ENCODE measurements around the gene EFCAB11. TPM values are rescaled to one million over a fixed set of nuclear protein-coding genes. Genes with fewer than 3 reads are reported as not detected.

The EFCAB11 gene
- polyA plus RNA-seq (7.0 to 12.9 TPM (median 7.7 TPM) in 3 replicates), polyA minus RNA-seq (1.3 to 4.1 TPM (median 1.8 TPM) in 3 replicates)
- 7.9 TPM for polyA plus RNA-seq (2011; ENCODE audit: low read depth)
- 7.7 and 8.1 TPM in 2 replicates for polyA plus RNA-seq (2011; cell fraction: cytosol; rRNA removed)
- polyA plus RNA-seq (2011; cell fraction: nucleus; rRNA removed), result 4.5 and 5.0 TPM in 2 replicates
- polyA plus RNA-seq (2012; ENCODE audit: low replicate concordance), result 4.2 and 12.3 TPM in 2 replicates
- polyA minus RNA-seq (2011; cell fraction: cytosol; rRNA and poly(A)+ RNA removed), result not detected
- 2.5 and 6.7 TPM in 2 replicates for polyA minus RNA-seq (2011; cell fraction: nucleus; rRNA and poly(A)+ RNA removed)

- Histone ChIP-seq H3K4me2 (ENCODE audit: control insufficient read depth, extremely low read depth, insufficient read depth, low read depth, low read length) (peak within 1 kb of the TSS; percentile 90), H3K27ac (ENCODE audit: control insufficient read depth, insufficient read depth, low read length) (peak within 1 kb of the TSS; percentile 88), H3K4me1 (ENCODE audit: control insufficient read depth, extremely low read depth, insufficient read depth, low read length) (peaks cover 18% of the 10 kb centered on the region), H3K9me1 (ENCODE audit: control insufficient read depth, extremely low read depth, insufficient read depth, low read length) (no peaks in the 10 kb centered on the region), H3K4me3 (ENCODE audit: control insufficient read depth in 2 of 3, extremely low read depth in 1 of 3, insufficient read depth in 2 of 3, low read depth in 1 of 3, low read length in 3 of 3) (peak within 1 kb of the TSS; percentile 71 to 95 (median 76)), H4K20me1 (ENCODE audit: control insufficient read depth, extremely low read depth, insufficient read depth, low read length) (no peaks in the 10 kb centered on the region), H3K79me2 (ENCODE audit: control insufficient read depth, insufficient read depth, low read length) (peaks cover 18% of the 10 kb centered on the region), H3K27me3 (ENCODE audit: control insufficient read depth, extremely low read depth, insufficient read depth, low read length) (no peaks in the 10 kb centered on the region), H3K36me3 (ENCODE audit: control insufficient read depth in 2 of 2, extremely low read depth in 1 of 2, insufficient read depth in 2 of 2, low read length in 2 of 2) (peaks cover 6 to 10% of the 10 kb centered on the region in 2 experiments), H3K9ac (ENCODE audit: control insufficient read depth, extremely low read depth, insufficient read depth, low read length) (peak within 1 kb of the TSS; percentile 88), H2AFZ (ENCODE audit: control insufficient read depth, low read length) (peak within 1 kb of the TSS; percentile 99), H3K9me3 (ENCODE audit: control insufficient read depth, low read depth, low read length) (no peaks in the 10 kb centered on the region)
- TF ChIP-seq CTCF (optimal IDR thresholded peaks at IDR 0.05 in 1 of 3, IDR thresholded peaks at IDR 0.05 in 1 of 3, conservative IDR thresholded peaks at IDR 0.05 in 1 of 3; ENCODE audit: extremely low read depth in 1 of 3, insufficient read depth in 2 of 3, low read length in 3 of 3) (peak in 2 of 3 experiments; percentile 18 to 35), EZH2 (IDR thresholded peaks at IDR 0.05; ENCODE audit: low read length) (no peak)
- peak; percentile 87 for DNase-seq (ENCODE audit: low read depth, low spot score)
- FAIRE-seq, result peak; percentile 90
- dilution Hi-C loops (cut with MboI; ENCODE audit: extremely low pct_ligation_motif_present, low sequenced_read_pairs), result no loop called here
Measured at GRCh38 chr14:89954070-89955021, at the start of gene EFCAB11. EFCAB11 (minus strand) TSS chr14:89954730; CDS start chr14:89954660, 70 bp downstream.

- no peak overlapping the region for H2AFZ ChIP-seq (ENCODE audit: control insufficient read depth, low read length)
- H3K4me3 ChIP-seq (ENCODE audit: control insufficient read depth in 2 of 3, extremely low read depth in 1 of 3, insufficient read depth in 2 of 3, low read depth in 1 of 3, low read length in 3 of 3), result no peak overlapping the region
- dilution Hi-C loops (cut with MboI; ENCODE audit: extremely low pct_ligation_motif_present, low sequenced_read_pairs), result no loop called here
- H3K79me2 ChIP-seq (ENCODE audit: control insufficient read depth, insufficient read depth, low read length), result no peaks in the 10 kb centered on the region
- TF ChIP-seq EZH2 (IDR thresholded peaks at IDR 0.05; ENCODE audit: low read length), result no peak
- no peak for TF ChIP-seq CTCF (optimal IDR thresholded peaks at IDR 0.05 in 1 of 3, IDR thresholded peaks at IDR 0.05 in 1 of 3, conservative IDR thresholded peaks at IDR 0.05 in 1 of 3; ENCODE audit: extremely low read depth in 1 of 3, insufficient read depth in 2 of 3, low read length in 3 of 3)
- DNase-seq (ENCODE audit: low read depth, low spot score) (no peak), FAIRE-seq (no peak)
- no peaks in the 10 kb centered on the region for H3K9me1 ChIP-seq (ENCODE audit: control insufficient read depth, extremely low read depth, insufficient read depth, low read length)
- H3K36me3 ChIP-seq (ENCODE audit: control insufficient read depth in 2 of 2, extremely low read depth in 1 of 2, insufficient read depth in 2 of 2, low read length in 2 of 2), result peaks cover 8 to 16% of the 10 kb centered on the region in 2 experiments
- no peaks in the 10 kb centered on the region for H3K27me3 ChIP-seq (ENCODE audit: control insufficient read depth, extremely low read depth, insufficient read depth, low read length)
- H4K20me1 ChIP-seq (ENCODE audit: control insufficient read depth, extremely low read depth, insufficient read depth, low read length), result no peaks in the 10 kb centered on the region
- H3K27ac ChIP-seq (ENCODE audit: control insufficient read depth, insufficient read depth, low read length), result no peak overlapping the region
- H3K4me2 ChIP-seq (ENCODE audit: control insufficient read depth, extremely low read depth, insufficient read depth, low read depth, low read length), result no peak overlapping the region
- no peak overlapping the region for H3K9ac ChIP-seq (ENCODE audit: control insufficient read depth, extremely low read depth, insufficient read depth, low read length)
- no peaks in the 10 kb centered on the region for H3K4me1 ChIP-seq (ENCODE audit: control insufficient read depth, extremely low read depth, insufficient read depth, low read length)
- H3K9me3 ChIP-seq (ENCODE audit: control insufficient read depth, low read depth, low read length), result no peaks in the 10 kb centered on the region
Measured at GRCh38 chr14:90003526-90004307, 49.2 kb upstream of the EFCAB11 start.
